ENCODE measurements around the gene HMCN2.
"Not testable (repeated sequence)": the region's sequence is repeated elsewhere in the genome, so short reads cannot be mapped to it uniquely, and the experiment has no call there.

HMCN2 gene

GRCh38 chr9:130433168-130433946 is 167.8 kb downstream of the HMCN2 start:
- peak; percentile 92 for DNase-seq (ENCODE audit: low spot score)

GRCh38 chr9:130433947-130434262 is 168.3 kb downstream of the HMCN2 start:
- DNase-seq (ENCODE audit: low spot score), result no peak

- not testable (repeated sequence) for DNase-seq (ENCODE audit: low spot score)
Measured at GRCh38 chr9:130434656-130435055, 169.1 kb downstream of the HMCN2 start.

GRCh38 chr9:130437011-130437789 is 171.6 kb downstream of the HMCN2 start:
- no peak for DNase-seq (ENCODE audit: low spot score)

- DNase-seq (ENCODE audit: low spot score), result no peak
Measured at GRCh38 chr9:130438382-130438981, 172.9 kb downstream of the HMCN2 start.

- DNase-seq (ENCODE audit: low spot score), result no peak
Measured at GRCh38 chr9:130441031-130441430, 175.5 kb downstream of the HMCN2 start.

- no peak for DNase-seq (ENCODE audit: low spot score)
Measured at GRCh38 chr9:130442746-130443455, 177.3 kb downstream of the HMCN2 start.

GRCh38 chr9:130443456-130443801 is 177.9 kb downstream of the HMCN2 start:
- no peak for DNase-seq (ENCODE audit: low spot score)

GRCh38 chr9:130443840-130444492 is 178.4 kb downstream of the HMCN2 start:
- DNase-seq (ENCODE audit: low spot score), result no peak

GRCh38 chr9:130444565-130445221 is 179.1 kb downstream of the HMCN2 start, which contains the start of gene ASS1:
Gene ASS1, plus strand, starts transcription at chr9:130444961. Its CDS starts 7,268 bp downstream, at chr9:130452229.
- DNase-seq (ENCODE audit: low spot score), result peak; percentile 91

GRCh38 chr9:130445268-130445983 is 179.9 kb downstream of the HMCN2 start:
- no peak for DNase-seq (ENCODE audit: low spot score)

- no peak for DNase-seq (ENCODE audit: low spot score)
Measured at GRCh38 chr9:130446101-130446861, 180.7 kb downstream of the HMCN2 start.

GRCh38 chr9:130447193-130447816 is 181.7 kb downstream of the HMCN2 start:
- DNase-seq (ENCODE audit: low spot score), result no peak

GRCh38 chr9:130448035-130448624 is 182.6 kb downstream of the HMCN2 start:
- DNase-seq (ENCODE audit: low spot score), result no peak

GRCh38 chr9:130448771-130449603 is 183.4 kb downstream of the HMCN2 start:
- DNase-seq (ENCODE audit: low spot score), result no peak

- no peak for DNase-seq (ENCODE audit: low spot score)
Measured at GRCh38 chr9:130450344-130451003, 184.9 kb downstream of the HMCN2 start.

- DNase-seq (ENCODE audit: low spot score), result no peak
Measured at GRCh38 chr9:130451004-130451390, 185.4 kb downstream of the HMCN2 start.
